Gastrocnemius medialis (tissue), 4 donors: ENCODE measurements around the gene TNRC6B.

ENCODE experiments used
- POLR2A ChIP-seq, 2 donors: fragments of 450-650 bp; IDR thresholded peaks; one replicate each; pipeline ENCODE4 v1.6.1; 2017; ENCODE audit warnings: antibody characterized with exemption in 2 of 2, mild to moderate bottlenecking in 2 of 2, moderate library complexity in 2 of 2
- TF ChIP-seq, protein P1 (sequence below), 5 experiments: fragments of 450-650 bp in 3 of 5; fragments of 200-600 bp in 2 of 5; sonication (generic) in 2 of 5; IDR thresholded peaks in 4 of 5; conservative IDR thresholded peaks in 1 of 5; 1 replicate in 4 of 5; 2 replicates in 1 of 5; pipeline ENCODE4 v1.5.1; 2016 to 2019; ENCODE audit warnings: antibody characterized with exemption in 5 of 5, mild to moderate bottlenecking in 3 of 5, moderate library complexity in 3 of 5

DNA sequence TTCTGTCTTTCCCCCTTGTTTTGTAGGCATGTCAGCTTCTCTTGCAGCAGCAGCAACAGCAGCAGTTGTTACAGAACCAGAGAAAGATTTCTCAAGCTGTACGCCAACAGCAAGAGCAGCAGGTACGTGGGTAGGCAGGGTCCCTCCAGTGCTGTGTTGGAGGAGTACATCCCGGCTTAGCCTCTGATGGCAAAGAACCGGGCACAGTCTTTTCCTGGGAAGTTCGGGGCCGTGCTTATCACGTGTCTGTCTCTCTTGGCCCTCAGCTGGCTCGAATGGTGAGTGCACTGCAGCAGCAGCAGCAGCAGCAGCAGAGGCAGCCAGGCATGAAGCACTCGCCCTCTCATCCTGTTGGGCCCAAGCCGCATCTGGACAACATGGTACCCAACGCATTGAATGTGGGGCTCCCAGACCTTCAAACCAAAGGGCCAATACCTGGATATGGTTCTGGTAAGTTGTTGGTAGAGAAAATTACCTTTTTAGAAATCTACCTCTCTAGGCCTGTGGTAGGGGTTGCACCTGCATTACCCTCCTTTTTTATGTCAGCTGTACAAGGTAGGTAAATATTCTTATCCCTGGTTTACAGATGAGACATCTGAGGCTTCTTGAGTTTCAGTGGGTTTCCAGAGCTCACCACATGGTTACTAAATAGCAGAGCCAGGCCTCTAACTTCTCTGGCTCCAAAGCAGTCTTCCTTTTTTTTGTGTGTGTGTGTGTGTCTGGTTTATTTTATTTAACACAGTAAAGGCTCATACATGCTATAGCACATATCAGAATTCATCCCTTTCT lies 123.4 kb downstream of the TNRC6B start:
- TF ChIP-seq, protein P1, sequence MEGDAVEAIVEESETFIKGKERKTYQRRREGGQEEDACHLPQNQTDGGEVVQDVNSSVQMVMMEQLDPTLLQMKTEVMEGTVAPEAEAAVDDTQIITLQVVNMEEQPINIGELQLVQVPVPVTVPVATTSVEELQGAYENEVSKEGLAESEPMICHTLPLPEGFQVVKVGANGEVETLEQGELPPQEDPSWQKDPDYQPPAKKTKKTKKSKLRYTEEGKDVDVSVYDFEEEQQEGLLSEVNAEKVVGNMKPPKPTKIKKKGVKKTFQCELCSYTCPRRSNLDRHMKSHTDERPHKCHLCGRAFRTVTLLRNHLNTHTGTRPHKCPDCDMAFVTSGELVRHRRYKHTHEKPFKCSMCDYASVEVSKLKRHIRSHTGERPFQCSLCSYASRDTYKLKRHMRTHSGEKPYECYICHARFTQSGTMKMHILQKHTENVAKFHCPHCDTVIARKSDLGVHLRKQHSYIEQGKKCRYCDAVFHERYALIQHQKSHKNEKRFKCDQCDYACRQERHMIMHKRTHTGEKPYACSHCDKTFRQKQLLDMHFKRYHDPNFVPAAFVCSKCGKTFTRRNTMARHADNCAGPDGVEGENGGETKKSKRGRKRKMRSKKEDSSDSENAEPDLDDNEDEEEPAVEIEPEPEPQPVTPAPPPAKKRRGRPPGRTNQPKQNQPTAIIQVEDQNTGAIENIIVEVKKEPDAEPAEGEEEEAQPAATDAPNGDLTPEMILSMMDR (IDR thresholded peaks at IDR 0.05 in 4 of 5, conservative IDR thresholded peaks at IDR 0.05 in 1 of 5) = no peak
- no peak for TF ChIP-seq POLR2A (IDR thresholded peaks at IDR 0.05)
